Heart left ventricle (tissue), 13 donors: ENCODE measurements around the gene ST8SIA5.

Experiments
- CTCF ChIP-seq, 12 donors: fragments of 200-600 bp; sonication (generic) in 4 of 12; IDR thresholded peaks; one replicate each; pipeline versions ENCODE4 v1.5.0 to v1.8.0; 2018 to 2022; ENCODE audit warnings: antibody characterized with exemption in 12 of 12, mild to moderate bottlenecking in 5 of 12
- POLR2A ChIP-seq, 2 donors: fragments of 450-650 bp; IDR thresholded peaks; one replicate each; pipeline ENCODE4 v1.6.1; 2017; ENCODE audit warnings: antibody characterized with exemption in 2 of 2, mild to moderate bottlenecking in 2 of 2, moderate library complexity in 2 of 2
- donor health status: ischemic (EF 13 %, LVEDD 7.1; RV severe dilation, severe dysfunction).
- donor health status: DM: no; HTN: yes; CAD: no.
- donor health status: DM: no; HTN: no; CAD: no.
- donor health status: ischemic (EF 25% LVEDD 6.9; RV normal size, moderate dysfunction).
- donor health status: ischemic (EF 25% LVEDD 5.7; RV mildly dilated, moderate dysfunction).
- donor health status: ischemic (EF 35%, LVEDD 5.7; RV mildly dilated, moderate dysfunction).
- donor health status: nonischemic (EF 11% LVEDD 7.7; RV severe dilation, severe dysfunction).
- donor health status: DM: yes; HTN: yes; CAD: no.
- donor health status: PGD.
- donor health status: ischemic (EF 29% LVEDD 5.4; RV normal size, mild dysfunction).
- donor health status: nonischemic (EF 23%, LVEDD 6.1; RV moderate dilation, normal function).

- TF ChIP-seq CTCF (IDR thresholded peaks at IDR 0.05) (no peak), POLR2A (IDR thresholded peaks at IDR 0.05) (no peak)
Measured at GRCh38 chr18:46623541-46623940, 133.3 kb downstream of the ST8SIA5 start.
